A549 (cell line): ENCODE results near the gene RBL1. TPM values are rescaled to one million over a fixed set of nuclear protein-coding genes. Genes with fewer than 3 reads are reported as not detected.
"Not testable (repeated sequence)": the region's sequence is repeated elsewhere in the genome, so short reads cannot be mapped to it uniquely, and the experiment has no call there.

Experiments used
- ATAC-seq, 2 experiments: fragments of 200-7000 bp in 1 of 2; fragments of >200 bp in 1 of 2; cut with Nextera tagmentation in 1 of 2; cut with Tn5 transposase in 1 of 2; 3 replicates each; pipeline versions ENCODE4 v1.8.0 to v1.9.1; 2018 to 2020; ENCODE audit warnings: mild to moderate bottlenecking in 1 of 2, moderate library complexity in 1 of 2
- CTCF ChIA-PET: fragments of 300-600 bp; sonication (Branson Sonifier 250); formaldehyde crosslinking; extraction: SDS; loops from one replicate; lab custom pipeline; 2021; ENCODE audit warnings: antibody characterized with exemption, inconsistent platforms; lab: Yijun Ruan, JAX
- POLR2A ChIA-PET: fragments of 350-600 bp; formaldehyde crosslinking; extraction: SDS; loops from one replicate; lab custom pipeline; 2021; ENCODE audit warnings: antibody characterized with exemption, inconsistent platforms; lab: Yijun Ruan, JAX
- DNase-seq, 2 experiments: peaks; one replicate each; pipeline versions ENCODE4 v3.0.0 to v3.0.0-alpha.2; 2011 to 2016; ENCODE audit warnings: low read depth in 1 of 2, low spot score in 1 of 2
- FAIRE-seq: peaks from 2 replicates; lab custom pipeline; 2011; peaks lifted over from hg19 to GRCh38; lab: Jason Lieb, UNC
- H3K27ac ChIP-seq, 2 experiments: fragments of >200 bp; sonication (Bioruptor Twin); formaldehyde crosslinking; 3 replicates each; pipeline ENCODE4 v1.5.1; 2016 to 2017
- H3K4me1 ChIP-seq: fragments of >200 bp; sonication (Bioruptor Twin); formaldehyde crosslinking; 3 replicates; pipeline ENCODE4 v1.6.1; 2016
- H3K4me2 ChIP-seq: fragments of >200 bp; sonication (Bioruptor Twin); formaldehyde crosslinking; 3 replicates; pipeline ENCODE4 v1.6.1; 2016
- H3K4me3 ChIP-seq: fragments of >200 bp; sonication (Bioruptor Twin); formaldehyde crosslinking; 3 replicates; pipeline ENCODE4 v1.5.1; 2016
- H3K9me3 ChIP-seq: fragments of >200 bp; sonication (Bioruptor Twin); formaldehyde crosslinking; 3 replicates; pipeline ENCODE4 v1.6.1; 2016
- CBX8 ChIP-seq: fragments of 200-600 bp; sonication (generic); IDR thresholded peaks from 2 replicates; pipeline ENCODE4 v1.6.1; 2016
- CEBPB ChIP-seq, 2 experiments: fragments of >200 bp in 1 of 2; sonication (Bioruptor Twin) in 1 of 2; formaldehyde crosslinking in 1 of 2; IDR thresholded peaks; 2 replicates each; pipeline ENCODE4 v1.6.1; 2012 to 2016
- EHF ChIP-seq: fragments of 250-450 bp; sonication (Bioruptor Pico); IDR thresholded peaks from 2 replicates; pipeline ENCODE4 v1.5.0; 2020; ENCODE audit warnings: mild to moderate bottlenecking
- FOSL2 ChIP-seq, 2 experiments: fragments of 450-650 bp in 1 of 2; fragments of >200 bp in 1 of 2; sonication (Bioruptor Twin) in 1 of 2; formaldehyde crosslinking; IDR thresholded peaks; 2 replicates each; pipeline versions ENCODE4 v1.5.0 to v1.6.1; 2016 to 2020; ENCODE audit warnings: mild to moderate bottlenecking in 1 of 2, moderate library complexity in 1 of 2
- GATA3 ChIP-seq: IDR thresholded peaks from 2 replicates; pipeline ENCODE4 v1.6.1; 2012; ENCODE audit warnings: borderline replicate concordance
- HOXA7 ChIP-seq: fragments of 250-450 bp; sonication (Bioruptor Pico); IDR thresholded peaks from 2 replicates; pipeline ENCODE4 v1.5.0; 2020; ENCODE audit warnings: mild to moderate bottlenecking, moderate library complexity
- HOXB5 ChIP-seq: fragments of 250-450 bp; sonication (Bioruptor Pico); IDR thresholded peaks from 2 replicates; pipeline ENCODE4 v1.5.0; 2020; ENCODE audit warnings: mild to moderate bottlenecking, moderate library complexity
- JUN ChIP-seq, 2 experiments: fragments of >200 bp; sonication (Bioruptor Twin); formaldehyde crosslinking; IDR thresholded peaks; 2 replicates in 1 of 2; 3 replicates in 1 of 2; pipeline ENCODE4 v1.6.1; 2016 to 2017
- KDM5A ChIP-seq: fragments of 200-600 bp; sonication (generic); IDR thresholded peaks from 2 replicates; pipeline ENCODE4 v1.6.1; 2016; ENCODE audit warnings: antibody characterized with exemption, mild to moderate bottlenecking
- MAZ ChIP-seq: fragments of 150-350 bp; IDR thresholded peaks from 2 replicates; pipeline ENCODE4 v1.6.1; 2014; ENCODE audit warnings: antibody characterized with exemption, low read depth, low read length, borderline replicate concordance
- NFE2L2 ChIP-seq: fragments of 150-350 bp; conservative IDR thresholded peaks from 2 replicates; pipeline ENCODE4 v1.6.1; 2014; ENCODE audit warnings: low read length
- NPAS2 ChIP-seq: fragments of 250-450 bp; sonication (Bioruptor Pico); IDR thresholded peaks from 2 replicates; pipeline ENCODE4 v1.8.0; 2022; ENCODE audit warnings: mild to moderate bottlenecking, moderate library complexity, borderline replicate concordance
- NR3C1 ChIP-seq: fragments of >200 bp; sonication (Bioruptor Twin); formaldehyde crosslinking; IDR thresholded peaks from 3 replicates; pipeline ENCODE4 v1.6.1; 2017
- PHF8 ChIP-seq: fragments of 200-600 bp; sonication (generic); IDR thresholded peaks from 2 replicates; pipeline ENCODE4 v1.6.1; 2016; ENCODE audit warnings: low read depth, mild to moderate bottlenecking, antibody characterized with exemption, moderate library complexity, borderline replicate concordance
- RARB ChIP-seq: fragments of 250-450 bp; sonication (Bioruptor Pico); IDR thresholded peaks from 2 replicates; pipeline ENCODE4 v1.8.0; 2021; ENCODE audit warnings: mild to moderate bottlenecking, moderate library complexity
- TFCP2L1 ChIP-seq: fragments of 250-450 bp; sonication (Bioruptor Pico); IDR thresholded peaks from 2 replicates; pipeline ENCODE4 v1.5.0; 2021; ENCODE audit warnings: mild to moderate bottlenecking
- TP53 ChIP-seq: fragments of 250-450 bp; sonication (Bioruptor Pico); IDR thresholded peaks from 2 replicates; pipeline ENCODE4 v1.5.0; 2021; ENCODE audit warnings: mild to moderate bottlenecking, moderate library complexity
- ZNF302 ChIP-seq: fragments of 250-450 bp; sonication (Bioruptor Pico); IDR thresholded peaks from 2 replicates; pipeline ENCODE4 v1.9.0; 2021; ENCODE audit warnings: inconsistent platforms, mild to moderate bottlenecking, moderate library complexity
- WGBS: methylation state at CpG from one replicate; pipeline ENCODE4 v1.1.6; 2017; ENCODE audit errors: missing lambda C conversion rate; 5-methylcytosine and 5-hydroxymethylcytosine counted together
- polyA plus RNA-seq, 4 experiments: library from polyadenylated mRNA; depleted of rRNA in 3 of 4; stranded (reverse); fragments of >200 nt; fragmentation: RNase III in 1 of 4; extraction: RNeasy Plus Mini Kit Qiagen cat#74134 plus additional on column Dnase treatment in 1 of 4; gene quantifications; 2 replicates in 3 of 4; 3 replicates in 1 of 4; pipeline ENCODE4 v1.2.3, GENCODE V29; 2011 to 2017
- TF ChIP-seq, protein P1 (sequence below): fragments of >200 bp; sonication (Bioruptor Twin); formaldehyde crosslinking; IDR thresholded peaks from 3 replicates; pipeline ENCODE4 v1.5.1; 2016
- TF ChIP-seq, protein P2 (sequence below): fragments of 450-650 bp; IDR thresholded peaks from 2 replicates; pipeline ENCODE4 v1.6.1; 2014; ENCODE audit warnings: antibody characterized with exemption

The RBL1 gene
- polyA plus RNA-seq, 2 of the 4 experiments (the other 2 are of a cell fraction) = 10.2 to 17.1 TPM

DNA sequence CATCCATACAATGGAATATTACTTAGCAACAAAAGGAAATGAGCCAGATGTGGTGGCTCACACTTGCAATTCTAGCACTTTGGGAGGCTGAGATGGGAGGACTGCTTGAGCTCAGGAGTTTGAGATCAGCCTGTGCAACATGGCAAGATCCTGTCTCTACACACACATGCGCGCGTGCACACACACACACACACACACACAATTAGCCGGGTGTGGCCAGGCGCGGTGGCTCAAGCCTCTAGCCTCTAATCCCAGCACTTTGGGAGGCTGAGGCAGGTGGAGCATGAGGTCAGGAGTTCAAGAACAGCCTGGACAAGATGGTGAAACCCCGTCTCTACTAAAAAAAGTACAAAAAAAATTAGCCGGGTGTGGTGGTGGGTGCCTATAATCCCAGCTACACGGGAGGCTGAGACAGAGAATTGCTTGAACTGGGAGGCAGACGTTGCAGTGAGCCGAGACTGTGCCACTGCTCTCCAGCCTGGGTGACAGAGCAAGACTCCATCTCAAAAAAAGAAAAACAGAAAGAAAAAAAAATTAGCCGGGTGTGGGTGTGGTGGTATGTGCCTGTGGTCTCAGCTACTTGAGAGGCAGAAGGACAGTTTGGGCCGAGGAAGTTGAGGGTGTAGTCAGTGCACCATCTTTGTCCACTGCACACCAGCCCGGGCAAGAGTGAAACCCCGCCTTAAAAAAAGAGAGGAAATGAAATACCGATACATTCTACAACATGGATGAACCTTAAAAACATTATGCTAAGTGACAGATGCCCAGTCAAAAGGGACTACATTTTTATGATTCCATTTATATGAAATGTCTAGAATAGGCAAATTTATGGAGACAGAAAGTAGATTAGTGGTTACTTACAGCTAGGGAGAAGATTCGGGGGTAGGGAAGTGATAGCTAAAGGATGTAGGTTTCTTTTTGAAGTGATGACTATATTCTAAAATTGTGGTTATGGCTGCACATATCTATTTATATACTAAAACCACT, 52.5 kb downstream of the RBL1 start:
- CTCF ChIA-PET = interaction anchor here (0.9 kb wide), 1 partner anchor 11 kb away, joined by 4 read pairs; no protein-coding TSS in a partner anchor
- Histone ChIP-seq H3K4me2 (no peak overlapping the region), H3K4me3 (no peak overlapping the region)
- 96% methylated on average over 17 of the region's 17 CpGs for WGBS
- POLR2A ChIA-PET = no interaction called here
- no peak for FAIRE-seq
- no peak for TF ChIP-seq JUN (IDR thresholded peaks at IDR 0.05)
- TF ChIP-seq PHF8 = no peak
- TF ChIP-seq TP53 = no peak
- TF ChIP-seq NR3C1 = no peak
- no peak for TF ChIP-seq FOSL2 (IDR thresholded peaks at IDR 0.05)
- TF ChIP-seq FOSL2 (CRISPR knock-in tag; IDR thresholded peaks at IDR 0.05) = no peak
- TF ChIP-seq CEBPB (IDR thresholded peaks at IDR 0.05) = no peak
- no peak for TF ChIP-seq MAZ
- TF ChIP-seq, all 56 proteins: peak for 0
- no peaks in the 10 kb centered on the region for H3K4me1 ChIP-seq
- H3K9me3 ChIP-seq = no peaks in the 10 kb centered on the region
- ATAC-seq (no peak), DNase-seq (no peak)
- no peak overlapping the region for H3K27ac ChIP-seq

DNA sequence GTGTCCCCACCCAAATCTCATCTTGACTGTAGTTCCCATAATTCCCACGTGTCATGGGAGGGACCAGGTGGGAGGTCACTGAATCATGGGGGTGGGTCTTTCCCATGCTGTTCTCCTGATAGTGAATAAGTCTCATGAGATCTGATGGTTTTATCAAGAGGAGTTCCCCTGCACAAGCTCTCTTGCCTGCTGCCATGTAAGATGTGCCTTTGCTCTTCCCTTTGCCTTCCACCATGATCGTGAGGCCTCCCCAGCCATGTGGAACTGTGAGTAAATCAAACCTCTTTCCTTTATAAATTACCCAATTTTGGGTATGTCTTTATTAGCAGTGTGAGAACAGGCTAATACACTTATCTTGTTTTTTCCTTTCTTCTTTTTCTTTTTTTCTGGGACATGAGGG, 56.4 kb downstream of the RBL1 start:
- CTCF ChIA-PET, H3K4me3 ChIP-seq, FAIRE-seq, ATAC-seq, H3K9me3 ChIP-seq, DNase-seq, H3K4me2 ChIP-seq, H3K4me1 ChIP-seq, H3K27ac ChIP-seq: not testable (repeated sequence)
- 90% methylated on average over 2 of the region's 2 CpGs for WGBS
- POLR2A ChIA-PET = interaction anchor here (0.6 kb wide), 1 partner anchor 31 kb away, joined by 3 read pairs; no protein-coding TSS in a partner anchor

DNA sequence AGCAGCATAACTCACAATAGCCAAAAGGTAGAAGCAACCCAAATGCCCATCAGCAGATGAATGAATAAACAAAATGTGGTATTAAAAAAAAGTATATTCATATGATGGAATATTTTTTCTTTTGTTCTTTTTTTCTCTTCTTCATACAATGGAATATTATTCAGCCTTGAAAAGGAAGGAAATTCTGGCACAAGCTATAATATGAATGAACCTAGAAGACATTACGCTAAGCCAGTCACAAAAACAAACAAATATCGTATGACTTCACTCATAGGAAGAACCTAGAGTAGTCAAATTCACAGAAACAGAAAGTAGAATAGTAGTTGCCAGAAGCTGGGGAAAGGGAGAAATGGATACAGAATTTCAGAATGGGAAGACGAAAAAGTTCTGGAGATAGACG, 63.7 kb downstream of the RBL1 start:
- WGBS = 94% methylated on average over 4 of the region's 4 CpGs
- no peak overlapping the region for H3K4me3 ChIP-seq
- TF ChIP-seq NFE2L2 = no peak
- TF ChIP-seq CBX8 = no peak
- no peak for TF ChIP-seq HOXB5 (CRISPR knock-in tag)
- TF ChIP-seq ZNF302 (CRISPR knock-in tag) = no peak
- TF ChIP-seq KDM5A = no peak
- TF ChIP-seq, protein P1, sequence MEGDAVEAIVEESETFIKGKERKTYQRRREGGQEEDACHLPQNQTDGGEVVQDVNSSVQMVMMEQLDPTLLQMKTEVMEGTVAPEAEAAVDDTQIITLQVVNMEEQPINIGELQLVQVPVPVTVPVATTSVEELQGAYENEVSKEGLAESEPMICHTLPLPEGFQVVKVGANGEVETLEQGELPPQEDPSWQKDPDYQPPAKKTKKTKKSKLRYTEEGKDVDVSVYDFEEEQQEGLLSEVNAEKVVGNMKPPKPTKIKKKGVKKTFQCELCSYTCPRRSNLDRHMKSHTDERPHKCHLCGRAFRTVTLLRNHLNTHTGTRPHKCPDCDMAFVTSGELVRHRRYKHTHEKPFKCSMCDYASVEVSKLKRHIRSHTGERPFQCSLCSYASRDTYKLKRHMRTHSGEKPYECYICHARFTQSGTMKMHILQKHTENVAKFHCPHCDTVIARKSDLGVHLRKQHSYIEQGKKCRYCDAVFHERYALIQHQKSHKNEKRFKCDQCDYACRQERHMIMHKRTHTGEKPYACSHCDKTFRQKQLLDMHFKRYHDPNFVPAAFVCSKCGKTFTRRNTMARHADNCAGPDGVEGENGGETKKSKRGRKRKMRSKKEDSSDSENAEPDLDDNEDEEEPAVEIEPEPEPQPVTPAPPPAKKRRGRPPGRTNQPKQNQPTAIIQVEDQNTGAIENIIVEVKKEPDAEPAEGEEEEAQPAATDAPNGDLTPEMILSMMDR = no peak
- no peak for TF ChIP-seq PHF8
- no peak for TF ChIP-seq NPAS2
- no peak for TF ChIP-seq TFCP2L1 (CRISPR knock-in tag)
- TF ChIP-seq GATA3 = no peak
- TF ChIP-seq, protein P2, sequence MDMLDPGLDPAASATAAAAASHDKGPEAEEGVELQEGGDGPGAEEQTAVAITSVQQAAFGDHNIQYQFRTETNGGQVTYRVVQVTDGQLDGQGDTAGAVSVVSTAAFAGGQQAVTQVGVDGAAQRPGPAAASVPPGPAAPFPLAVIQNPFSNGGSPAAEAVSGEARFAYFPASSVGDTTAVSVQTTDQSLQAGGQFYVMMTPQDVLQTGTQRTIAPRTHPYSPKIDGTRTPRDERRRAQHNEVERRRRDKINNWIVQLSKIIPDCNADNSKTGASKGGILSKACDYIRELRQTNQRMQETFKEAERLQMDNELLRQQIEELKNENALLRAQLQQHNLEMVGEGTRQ = no peak
- no peak for TF ChIP-seq RARB (CRISPR knock-in tag)
- no peak for TF ChIP-seq HOXA7 (CRISPR knock-in tag)
- no peak for TF ChIP-seq EHF (CRISPR knock-in tag)
- no peak for TF ChIP-seq FOSL2 (IDR thresholded peaks at IDR 0.05)
- TF ChIP-seq FOSL2 (CRISPR knock-in tag; IDR thresholded peaks at IDR 0.05) = no peak
- DNase-seq (no peak), ATAC-seq (no peak), FAIRE-seq (no peak)
- no peak overlapping the region for H3K27ac ChIP-seq
- no peak overlapping the region for H3K4me2 ChIP-seq
- no peaks in the 10 kb centered on the region for H3K4me1 ChIP-seq
- ChIA-PET POLR2A (no interaction called here), CTCF (no interaction called here)
- H3K9me3 ChIP-seq = no peaks in the 10 kb centered on the region; the same call in 1 of the 3 replicates
